B cell (primary cell): Measurements from ENCODE around the gene FAM13C. TPM values are rescaled to one million over a fixed set of nuclear protein-coding genes. Genes with fewer than 3 reads are reported as not detected.

Experiments used
- ATAC-seq: fragments of 200-7000 bp; cut with Tn5 transposase; one replicate; pipeline ENCODE4 v1.10.0; 2021; ENCODE audit warnings: low read depth, mild to moderate bottlenecking, moderate number of reproducible peaks, moderate library complexity
- CTCF ChIA-PET: fragments of 350-600 bp; sonication (Branson Sonifier 250); formaldehyde crosslinking; loops from one replicate; lab custom pipeline; 2021; ENCODE audit warnings: antibody characterized with exemption, inconsistent platforms; lab: Charles Lee
- POLR2A ChIA-PET: fragments of 350-600 bp; sonication (Branson Sonifier 250); formaldehyde crosslinking; loops from one replicate; lab custom pipeline; 2021; ENCODE audit warnings: antibody characterized with exemption; lab: Charles Lee
- DNase-seq: peaks from one replicate; pipeline ENCODE4 v3.0.0; 2013
- H2AFZ ChIP-seq: 2 replicates; pipeline ENCODE4 v1.6.1; 2012; ENCODE audit warnings: mild to moderate bottlenecking, low read depth, low read length; ENCODE audit not compliant: insufficient read depth, poor library complexity, severe bottlenecking
- H3K27ac ChIP-seq, 2 donors: 1 replicate in 1 of 2; 2 replicates in 1 of 2; pipeline ENCODE4 v1.5.1; 2012 to 2013; ENCODE audit warnings: low read length in 2 of 2, mild to moderate bottlenecking in 2 of 2, moderate library complexity in 1 of 2
- H3K27me3 ChIP-seq, 4 experiments: fragments of 200-600 bp in 1 of 4; sonication (generic) in 1 of 4; replicated peaks in 1 of 4; 1 replicate in 2 of 4; 2 replicates in 2 of 4; pipeline versions ENCODE4 v1.6.1 to v1.7.0; 2013 to 2016; ENCODE audit warnings: low read length in 3 of 4, mild to moderate bottlenecking in 2 of 4, mixed read lengths in 1 of 4, moderate library complexity in 1 of 4; ENCODE audit not compliant: insufficient read depth in 4 of 4, control insufficient read depth in 3 of 4; ENCODE audit errors: control extremely low read depth in 1 of 4
- H3K36me3 ChIP-seq, 2 experiments: replicated peaks in 1 of 2; 1 replicate in 1 of 2; 2 replicates in 1 of 2; pipeline versions ENCODE4 v1.6.1 to v1.7.1; 2013; ENCODE audit warnings: low read length in 1 of 2; ENCODE audit not compliant: insufficient read depth in 2 of 2, control insufficient read depth in 1 of 2; ENCODE audit errors: control extremely low read depth in 1 of 2, extremely low read depth in 1 of 2
- H3K4me1 ChIP-seq, 2 donors: fragments of 200-600 bp in 1 of 2; sonication (generic) in 1 of 2; 1 replicate in 1 of 2; 2 replicates in 1 of 2; pipeline versions ENCODE4 v1.5.1 to v1.6.1; 2013 to 2017; ENCODE audit warnings: low read length in 2 of 2; ENCODE audit not compliant: control insufficient read depth in 2 of 2, insufficient read depth in 2 of 2
- H3K4me2 ChIP-seq: replicated peaks from 2 replicates; pipeline ENCODE3; 2012; ENCODE audit warnings: mild to moderate bottlenecking, low read depth, low read length; ENCODE audit not compliant: poor library complexity, severe bottlenecking
- H3K4me3 ChIP-seq, 5 experiments: fragments of 200-600 bp in 1 of 5; sonication (generic) in 1 of 5; 1 replicate in 3 of 5; 2 replicates in 2 of 5; pipeline versions ENCODE4 v1.5.1 to v1.7.0; 2011 to 2016; ENCODE audit warnings: low read length in 4 of 5, mild to moderate bottlenecking in 4 of 5, low read depth in 2 of 5, control low read depth in 1 of 5, moderate library complexity in 1 of 5; ENCODE audit not compliant: insufficient read depth in 1 of 5; ENCODE audit errors: control extremely low read depth in 1 of 5, extremely low read depth in 1 of 5
- H3K79me2 ChIP-seq: fragments of 200-600 bp; sonication (generic); one replicate; pipeline ENCODE4 v1.6.0; 2016; ENCODE audit warnings: low read length; ENCODE audit not compliant: control insufficient read depth, insufficient read depth
- H3K9ac ChIP-seq: fragments of 200-600 bp; sonication (generic); 2 replicates; pipeline ENCODE4 v1.6.1; 2017; ENCODE audit warnings: mild to moderate bottlenecking, low read length, moderate library complexity
- H3K9me3 ChIP-seq, 3 donors: one replicate each; pipeline versions ENCODE4 v1.6.1 to v1.7.1; 2013; ENCODE audit warnings: low read length in 2 of 3; ENCODE audit not compliant: control insufficient read depth in 2 of 3, insufficient read depth in 1 of 3; ENCODE audit errors: control extremely low read depth in 1 of 3
- H4K20me1 ChIP-seq: 2 replicates; pipeline ENCODE4 v1.6.0; 2012; ENCODE audit warnings: mild to moderate bottlenecking, low read length; ENCODE audit not compliant: insufficient read depth, control insufficient read depth, poor library complexity, severe bottlenecking
- H3K27ac Mint-ChIP-seq: one replicate; pipeline ENCODE4 v1.8.0; 2021; ENCODE audit warnings: mixed read lengths
- H3K27me3 Mint-ChIP-seq: one replicate; pipeline ENCODE4 v1.8.0; 2021; ENCODE audit warnings: mixed read lengths
- H3K4me1 Mint-ChIP-seq: one replicate; pipeline ENCODE4 v1.8.0; 2021; ENCODE audit warnings: mixed read lengths
- H3K4me3 Mint-ChIP-seq: one replicate; pipeline ENCODE4 v1.8.0; 2021; ENCODE audit warnings: mixed read lengths
- H3K9me3 Mint-ChIP-seq: one replicate; pipeline ENCODE4 v1.8.0; 2022; ENCODE audit warnings: mixed read lengths; ENCODE audit not compliant: insufficient read depth
- CTCF ChIP-seq: fragments of 200-600 bp; IDR thresholded peaks from one replicate; pipeline ENCODE4 v1.8.0; 2022; ENCODE audit warnings: antibody characterized with exemption, mild to moderate bottlenecking
- EZH2 ChIP-seq: IDR thresholded peaks from 2 replicates; pipeline ENCODE4 v1.6.1; 2012; ENCODE audit warnings: borderline replicate concordance, low read depth, mild to moderate bottlenecking, moderate library complexity, low read length; ENCODE audit not compliant: insufficient read depth, poor library complexity, severe bottlenecking
- WGBS: methylation state at CpG from one replicate; pipeline ENCODE4 v1.1.5; 2013; ENCODE audit warnings: missing lambda C conversion rate; ENCODE audit not compliant: insufficient coverage; 5-methylcytosine and 5-hydroxymethylcytosine counted together
- intact Hi-C: fragments of 100-400 bp; cut with micrococcal nuclease; formaldehyde crosslinking; loops from one replicate; pipeline ENCODE4 v1.10.0; 2022
- polyA plus RNA-seq: library from polyadenylated mRNA; depleted of rRNA; stranded (reverse); fragments of >200 nt; gene quantifications from 2 replicates; pipeline ENCODE4 v1.2.3, GENCODE V29; 2012
- total RNA-seq, 2 donors: library from RNA; stranded (reverse); fragments of 120-200 nt in 1 of 2; gene quantifications; 1 replicate in 1 of 2; 2 replicates in 1 of 2; pipeline versions ENCODE4 v1.2.3 to v1.2.4, GENCODE V29; 2013 to 2022

Gene FAM13C
- total and polyA plus RNA-seq, 2 donors (not counting 1 experiment from before 2014, with no cell fraction given), result not detected

- no peaks in the 10 kb centered on the region for H3K4me1 ChIP-seq
- no peak overlapping the region for H3K27ac Mint-ChIP-seq
- H3K9ac ChIP-seq, result no peak overlapping the region
- no peak overlapping the region for H3K4me3 Mint-ChIP-seq
- no peak overlapping the region for H3K4me3 ChIP-seq
- no peak for DNase-seq
- no peaks in the 10 kb centered on the region for H3K27me3 Mint-ChIP-seq
- H3K4me2 ChIP-seq, result no peak overlapping the region
- no peaks in the 10 kb centered on the region for H3K79me2 ChIP-seq
- no peaks in the 10 kb centered on the region for H3K9me3 ChIP-seq
- H2AFZ ChIP-seq, result no peak overlapping the region
- no peak for ATAC-seq
- H3K27me3 ChIP-seq, result no peaks in the 10 kb centered on the region
- no peaks in the 10 kb centered on the region for H3K36me3 ChIP-seq
- no peaks in the 10 kb centered on the region for H3K4me1 Mint-ChIP-seq
- POLR2A ChIA-PET, result no interaction called here
- H3K9me3 Mint-ChIP-seq, result peaks cover 3% of the 10 kb centered on the region
- CTCF ChIA-PET, result no interaction called here
- H3K27ac ChIP-seq, result no peak overlapping the region
- WGBS, result no CpG with 5 or more reads among the region's 3 CpGs
- TF ChIP-seq EZH2 (no peak), CTCF (no peak)
- intact Hi-C loops, result no loop called here
- no peaks in the 10 kb centered on the region for H4K20me1 ChIP-seq
Measured at GRCh38 chr10:59397961-59398360, 35.6 kb upstream of the FAM13C start.

GRCh38 chr10:59395984-59396383 is 33.6 kb upstream of the FAM13C start:
- H3K4me3 ChIP-seq, result no peak overlapping the region
- no peaks in the 10 kb centered on the region for H3K36me3 ChIP-seq
- Mint-ChIP-seq H3K27ac (no peak overlapping the region), H3K9me3 (peaks cover 3% of the 10 kb centered on the region), H3K4me1 (no peaks in the 10 kb centered on the region), H3K4me3 (no peak overlapping the region), H3K27me3 (no peaks in the 10 kb centered on the region)
- TF ChIP-seq CTCF (no peak), EZH2 (no peak)
- H3K9ac ChIP-seq, result no peak overlapping the region
- intact Hi-C loops, result loop anchor here (1.0 kb wide), 1 partner anchor 8 kb away; no protein-coding TSS in a partner anchor
- H3K4me1 ChIP-seq, result no peaks in the 10 kb centered on the region
- POLR2A ChIA-PET, result no interaction called here
- no peaks in the 10 kb centered on the region for H3K79me2 ChIP-seq
- H3K9me3 ChIP-seq, result no peaks in the 10 kb centered on the region
- H3K27me3 ChIP-seq, result no peaks in the 10 kb centered on the region
- no peaks in the 10 kb centered on the region for H4K20me1 ChIP-seq
- CTCF ChIA-PET, result no interaction called here
- no peak for ATAC-seq
- no peak for DNase-seq
- H3K4me2 ChIP-seq, result no peak overlapping the region
- no peak overlapping the region for H3K27ac ChIP-seq
- H2AFZ ChIP-seq, result no peak overlapping the region
